HG03064 (cell line): ENCODE results near the gene DUSP18.
"Not testable (repeated sequence)": the region's sequence is repeated elsewhere in the genome, so short reads cannot be mapped to it uniquely, and the experiment has no call there.

Source experiments
- ATAC-seq: cut with Tn5 transposase; IDR thresholded peaks from one replicate; pipeline ENCODE4 v1.9.1; 2021; ENCODE audit warnings: low read depth; ENCODE audit not compliant: unreplicated experiment

The DUSP18 gene

DNA sequence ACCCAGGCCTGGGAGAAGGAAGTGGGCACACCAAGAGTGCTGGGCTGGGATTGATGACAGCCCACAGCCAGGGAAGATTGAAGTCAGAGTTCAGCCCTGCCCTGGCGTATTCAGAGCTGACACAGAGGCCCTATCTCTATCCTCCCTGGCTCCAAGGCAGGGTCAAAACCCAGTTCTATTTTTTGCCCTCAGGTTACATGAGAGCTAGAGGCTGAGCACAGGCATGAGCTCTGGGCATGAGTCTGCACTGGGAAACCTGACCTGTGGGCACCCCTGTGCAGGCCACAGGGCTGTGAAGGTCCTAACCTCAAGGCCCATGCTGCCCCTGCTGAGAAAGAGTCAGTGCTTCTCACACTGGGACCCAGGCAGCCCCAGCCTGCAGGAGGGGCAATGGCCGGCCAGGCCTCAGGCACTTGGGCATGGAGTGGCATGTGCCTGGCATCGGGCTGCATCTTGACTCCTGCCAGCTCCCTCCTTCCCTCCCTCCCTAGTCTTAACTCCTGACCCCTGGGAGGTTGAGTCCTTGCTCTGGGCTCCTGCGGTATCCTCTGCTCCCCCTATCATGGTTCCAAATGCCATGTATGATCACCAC is 26.7 kb downstream of the DUSP18 start:
- no peak for ATAC-seq

DNA sequence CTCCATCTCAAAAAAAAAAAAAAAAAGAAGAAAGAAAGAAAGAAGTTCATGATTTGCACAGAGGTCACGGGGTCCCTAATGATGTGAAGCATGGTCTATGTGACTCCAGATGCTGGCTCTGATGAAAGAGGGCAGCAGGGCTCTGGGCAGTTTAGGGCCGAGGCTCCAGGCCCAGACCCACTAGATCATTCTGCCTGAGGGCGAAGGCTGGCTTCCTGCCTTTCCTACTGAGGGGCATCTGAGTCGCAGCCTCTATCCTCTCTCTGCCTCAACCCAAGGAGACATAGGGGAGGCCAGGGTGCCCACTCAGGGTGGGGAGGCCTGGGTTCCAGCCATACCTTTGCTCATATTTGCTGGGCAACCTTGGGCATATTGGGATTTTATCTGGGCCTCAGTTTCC is 27.3 kb downstream of the DUSP18 start:
- no peak for ATAC-seq

DNA sequence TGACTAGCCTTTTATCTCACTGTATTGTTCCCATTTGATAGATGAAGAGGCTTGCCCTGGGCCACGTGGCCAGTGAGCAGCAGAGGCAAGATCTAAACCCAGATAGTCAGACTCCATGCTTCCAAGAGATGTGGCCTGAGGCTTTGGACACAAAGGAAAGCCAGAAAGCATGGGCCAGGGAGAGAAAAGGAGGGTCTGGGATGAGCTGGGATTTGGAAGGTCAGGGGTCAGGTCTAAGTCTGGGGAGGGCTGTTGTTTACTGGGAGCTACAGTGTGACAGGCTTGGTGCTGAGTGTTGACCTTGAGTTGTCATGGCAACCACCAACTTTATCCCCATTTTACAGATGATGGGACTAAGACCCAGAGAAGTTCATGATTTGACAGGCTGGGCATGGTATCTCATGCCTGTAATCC is 30.0 kb downstream of the DUSP18 start:
- no peak for ATAC-seq

DNA sequence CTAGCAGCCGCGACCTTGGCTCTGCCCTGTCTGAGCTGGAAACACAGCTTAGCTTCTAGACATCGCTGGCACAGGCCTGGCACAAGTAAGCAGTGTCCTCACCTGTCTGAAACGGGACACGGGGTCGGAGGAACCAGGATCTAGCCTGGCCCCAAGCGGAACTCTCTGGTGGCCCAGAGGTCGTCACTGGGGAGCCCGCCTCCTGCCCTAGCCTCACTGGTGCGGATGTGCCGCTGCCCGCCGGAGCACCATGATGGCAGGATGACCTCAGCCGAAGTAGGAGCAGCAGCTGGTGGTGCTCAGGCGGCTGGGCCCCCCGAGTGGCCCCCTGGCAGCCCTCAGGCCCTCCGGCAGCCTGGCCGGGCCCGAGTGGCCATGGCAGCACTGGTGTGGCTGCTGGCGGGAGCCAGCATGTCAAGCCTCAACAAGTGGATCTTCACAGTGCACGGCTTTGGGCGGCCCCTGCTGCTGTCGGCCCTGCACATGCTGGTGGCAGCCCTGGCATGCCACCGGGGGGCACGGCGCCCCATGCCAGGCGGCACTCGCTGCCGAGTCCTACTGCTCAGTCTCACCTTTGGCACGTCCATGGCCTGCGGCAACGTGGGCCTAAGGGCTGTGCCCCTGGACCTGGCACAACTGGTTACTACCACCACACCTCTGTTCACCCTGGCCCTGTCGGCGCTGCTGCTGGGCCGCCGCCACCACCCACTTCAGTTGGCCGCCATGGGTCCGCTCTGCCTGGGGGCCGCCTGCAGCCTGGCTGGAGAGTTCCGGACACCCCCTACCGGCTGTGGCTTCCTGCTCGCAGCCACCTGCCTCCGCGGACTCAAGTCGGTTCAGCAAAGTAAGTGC is 31.2 kb downstream of the DUSP18 start:
- ATAC-seq, result no peak

DNA sequence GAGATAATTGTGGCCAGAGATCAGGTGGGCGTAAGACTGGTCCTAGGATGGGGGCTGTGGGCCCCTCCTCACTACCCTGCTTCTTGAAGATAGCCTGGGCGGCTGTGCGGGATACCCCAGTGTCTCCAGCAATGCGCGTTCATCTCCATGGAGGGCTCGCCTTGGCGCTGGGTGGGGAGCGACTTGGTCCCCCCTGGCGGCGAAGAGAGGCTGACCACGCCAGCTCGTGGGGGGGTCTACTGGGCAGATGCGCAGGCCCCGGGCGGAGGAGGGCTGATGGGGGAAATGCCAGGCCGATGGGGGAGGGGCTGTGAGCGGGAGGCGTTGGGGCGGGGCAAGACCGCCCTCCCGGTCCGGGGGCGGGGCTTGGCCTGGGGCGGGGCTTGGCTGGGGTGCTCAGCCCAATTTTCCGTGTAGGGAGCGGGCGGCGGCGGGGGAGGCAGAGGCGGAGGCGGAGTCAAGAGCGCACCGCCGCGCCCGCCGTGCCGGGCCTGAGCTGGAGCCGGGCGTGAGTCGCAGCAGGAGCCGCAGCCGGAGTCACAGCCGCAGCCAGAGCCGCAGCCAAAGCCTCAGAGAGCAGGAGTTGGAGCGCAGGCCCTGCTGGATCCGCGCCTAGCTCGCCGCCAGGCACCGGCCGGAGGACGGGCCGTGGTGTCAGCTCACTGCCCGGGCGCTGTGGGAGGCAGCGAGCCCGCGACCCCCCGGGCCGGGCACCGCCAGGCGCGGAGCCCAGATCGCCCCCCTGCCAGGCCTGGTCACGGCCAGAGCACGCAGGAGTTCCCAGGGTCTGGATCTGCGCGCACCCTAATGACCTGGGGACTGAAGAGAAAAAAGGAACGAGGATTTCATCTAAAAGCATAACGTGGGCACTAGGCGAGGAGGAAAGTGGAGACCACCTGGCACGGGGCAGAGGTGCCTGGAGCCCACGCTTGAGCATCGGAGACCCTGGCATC is 32.1 kb downstream of the DUSP18 start, which contains the start of gene SLC35E4:
Gene SLC35E4, plus strand, starts transcription at position 509 of the 953 bp plus-strand sequence. CDS start 670 bp downstream, outside the sequence.
- peak; percentile 43 for ATAC-seq

DNA sequence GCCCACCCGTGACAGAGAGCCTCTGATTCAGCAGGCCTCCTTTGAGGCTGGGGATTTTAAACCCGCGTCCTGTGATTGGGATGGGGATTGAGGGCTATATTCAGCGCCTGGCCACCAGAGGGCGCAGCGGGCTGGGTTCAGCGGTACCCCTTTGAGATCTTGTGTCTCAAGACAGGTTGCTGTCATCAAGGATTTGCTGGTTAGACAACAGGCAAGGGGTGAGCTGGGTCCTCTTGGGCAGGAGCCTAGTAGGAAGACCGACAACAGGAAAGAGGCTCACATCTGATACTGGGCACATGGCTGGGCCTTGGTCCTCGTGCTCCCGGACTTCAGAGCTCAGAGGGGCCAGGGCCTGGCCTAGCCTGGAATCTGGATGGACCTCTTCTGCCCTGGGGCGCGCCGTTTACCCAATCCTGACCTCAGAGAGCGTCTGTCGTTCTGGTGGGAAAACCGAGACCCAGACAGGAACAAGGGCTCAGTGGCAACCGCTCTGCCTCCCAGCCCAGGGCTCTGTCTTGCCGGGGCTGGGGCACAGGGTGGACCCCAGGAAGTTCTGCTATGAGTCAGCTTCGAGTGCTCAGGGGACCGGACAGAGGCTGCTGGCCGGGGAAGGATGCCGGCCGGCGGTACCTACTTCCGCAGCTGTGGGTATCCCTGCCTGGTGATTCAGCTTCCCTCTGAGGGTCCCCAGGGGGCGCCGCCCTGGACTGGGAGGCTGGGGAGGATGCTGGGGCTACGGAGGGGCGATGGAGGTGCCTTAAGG is 33.0 kb downstream of the DUSP18 start:
- peak; percentile 67 for ATAC-seq

DNA sequence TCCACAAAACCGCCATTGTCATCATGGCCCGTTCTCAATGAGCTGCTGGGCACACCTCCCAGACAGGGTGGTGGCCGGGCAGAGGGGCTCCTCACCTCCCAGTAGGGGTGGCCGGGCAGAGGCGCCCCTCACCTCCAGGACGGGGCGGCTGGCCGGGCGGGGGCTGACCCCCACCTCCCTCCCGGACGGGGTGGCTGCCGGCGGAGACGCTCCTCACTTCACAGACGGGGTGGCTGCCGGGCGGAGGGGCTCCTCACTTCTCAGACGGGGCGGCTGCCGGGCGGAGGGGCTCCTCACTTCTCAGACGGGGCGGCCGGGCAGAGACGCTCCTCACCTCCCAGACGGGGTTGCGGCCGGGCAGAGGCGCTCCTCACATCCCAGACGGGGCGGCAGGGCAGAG is 36.2 kb downstream of the DUSP18 start:
- not testable (repeated sequence) for ATAC-seq

DNA sequence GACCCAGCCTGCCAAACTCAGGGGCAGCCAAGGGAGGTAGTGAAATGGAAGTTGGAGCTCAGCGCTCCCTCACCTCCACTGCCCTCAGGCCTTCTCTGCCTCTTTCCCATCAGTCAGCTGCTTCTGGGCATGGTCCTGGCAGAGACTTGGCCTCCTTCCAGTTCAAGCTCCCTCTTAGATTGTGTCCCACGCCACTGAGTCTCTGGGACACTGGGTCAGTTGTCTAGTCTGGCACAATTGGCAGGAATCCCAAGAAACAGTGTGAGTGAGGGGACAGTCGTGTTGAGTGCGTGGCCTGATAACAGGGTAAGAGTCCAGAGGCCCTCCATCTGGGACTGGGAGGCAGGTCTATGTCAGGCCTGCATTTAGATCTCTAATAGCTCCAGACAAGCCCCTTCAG is 39.2 kb downstream of the DUSP18 start:
- no peak for ATAC-seq

DNA sequence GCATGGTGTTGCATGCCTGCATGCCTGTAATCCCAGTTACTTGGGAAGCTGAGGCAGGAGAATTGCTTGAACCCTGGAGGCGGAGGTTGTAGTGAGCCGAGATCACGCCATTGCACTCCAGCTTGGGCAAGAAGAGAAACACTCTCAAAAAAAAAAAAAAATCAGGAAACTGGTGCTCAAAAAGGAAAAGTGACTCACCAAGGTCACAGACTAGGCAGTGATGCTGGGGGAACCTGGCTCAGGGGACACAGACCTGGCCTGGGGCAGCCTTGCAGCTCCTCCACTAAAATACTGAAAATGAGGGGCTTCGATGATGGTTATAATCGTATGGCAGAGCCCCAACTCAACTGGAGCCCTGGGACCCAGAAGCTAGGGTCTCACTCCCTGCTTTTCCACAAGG is 40.2 kb downstream of the DUSP18 start:
- no peak for ATAC-seq

DNA sequence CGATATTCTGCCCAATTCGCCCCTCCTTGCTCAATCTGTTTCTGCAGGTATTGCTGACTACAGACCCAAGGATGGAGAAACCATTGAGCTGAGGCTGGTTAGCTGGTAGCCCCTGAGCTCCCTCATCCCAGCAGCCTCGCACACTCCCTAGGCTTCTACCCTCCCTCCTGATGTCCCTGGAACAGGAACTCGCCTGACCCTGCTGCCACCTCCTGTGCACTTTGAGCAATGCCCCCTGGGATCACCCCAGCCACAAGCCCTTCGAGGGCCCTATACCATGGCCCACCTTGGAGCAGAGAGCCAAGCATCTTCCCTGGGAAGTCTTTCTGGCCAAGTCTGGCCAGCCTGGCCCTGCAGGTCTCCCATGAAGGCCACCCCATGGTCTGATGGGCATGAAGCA is 41.3 kb downstream of the DUSP18 start:
- no peak for ATAC-seq

DNA sequence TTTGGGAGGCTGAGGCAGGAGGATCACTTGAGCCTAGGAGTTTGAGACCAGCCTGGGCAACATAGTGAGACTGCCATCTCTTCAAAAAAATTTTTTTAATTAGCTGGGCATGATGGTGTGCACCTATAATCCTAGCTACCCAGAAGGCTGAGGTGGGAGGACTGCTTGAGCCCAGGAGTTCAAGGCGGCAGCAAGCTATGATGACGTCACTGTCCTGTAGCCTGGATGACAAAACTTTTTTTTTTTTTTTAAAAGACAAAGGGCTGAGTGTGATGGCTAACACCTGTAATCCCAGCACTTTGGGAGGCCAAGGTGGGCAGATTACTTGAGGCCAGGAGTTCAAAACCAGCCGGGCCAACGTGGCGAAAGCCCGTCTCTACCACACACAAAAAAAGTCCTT is 47.8 kb downstream of the DUSP18 start:
- not testable (repeated sequence) for ATAC-seq

DNA sequence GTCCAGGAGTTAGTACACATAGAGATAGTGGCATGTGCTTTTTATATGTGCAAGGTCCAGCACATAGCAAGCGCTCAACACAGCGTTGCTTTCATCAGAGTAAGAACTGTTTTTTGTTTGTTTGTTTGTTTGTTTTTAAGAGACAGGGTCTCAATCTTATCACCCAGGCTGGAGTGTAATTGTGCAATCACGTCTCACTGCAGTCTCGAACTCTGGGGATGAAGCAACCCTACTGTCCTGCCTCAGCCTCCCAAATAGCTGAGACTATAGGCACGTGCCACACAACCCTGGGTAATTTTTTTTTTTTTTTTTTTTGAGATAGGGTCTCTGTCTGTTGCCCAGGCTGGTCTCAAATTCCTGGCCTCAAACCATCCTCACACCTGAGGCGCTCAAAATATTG is 49.9 kb downstream of the DUSP18 start:
- ATAC-seq, result no peak

DNA sequence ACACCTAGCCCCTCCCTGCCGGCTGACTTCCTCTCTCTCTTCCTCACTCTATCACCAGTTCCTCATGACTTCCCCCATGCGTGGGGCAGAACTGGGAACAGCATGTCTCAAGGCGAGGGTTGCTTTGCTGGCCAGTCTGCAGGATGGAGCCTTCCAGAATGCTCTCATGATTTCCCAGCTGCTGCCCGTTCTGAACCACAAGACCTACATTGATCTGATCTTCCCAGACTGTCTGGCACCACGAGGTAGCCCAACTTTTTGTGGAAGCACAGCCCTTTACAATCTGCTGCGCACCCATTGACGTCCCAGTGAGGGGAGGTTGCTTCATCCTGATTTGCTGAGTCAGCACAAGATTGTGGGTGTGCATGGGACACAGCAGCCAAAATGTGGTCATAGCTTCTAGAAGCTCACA is 52.1 kb downstream of the DUSP18 start:
- ATAC-seq, result no peak

DNA sequence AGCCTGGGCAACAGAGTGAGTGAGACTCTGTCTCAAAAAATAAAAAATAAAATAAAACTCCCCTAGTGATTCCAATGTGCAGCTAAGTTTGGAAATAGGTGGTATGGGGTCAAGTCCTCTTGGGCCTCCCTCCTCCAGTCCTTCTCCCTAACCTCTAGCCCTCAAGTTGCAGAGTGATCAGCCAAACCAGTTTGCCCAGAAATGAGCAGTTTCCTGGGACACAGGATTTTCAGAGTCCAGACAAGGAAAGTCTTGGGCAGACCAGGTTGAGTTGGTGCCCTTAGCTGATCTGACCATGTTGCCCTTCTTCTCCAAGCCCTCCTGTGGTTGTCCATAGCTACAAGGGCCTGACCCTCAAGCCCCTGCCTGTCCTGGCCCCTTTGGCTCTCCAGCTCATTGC is 52.8 kb downstream of the DUSP18 start:
- ATAC-seq, result no peak

DNA sequence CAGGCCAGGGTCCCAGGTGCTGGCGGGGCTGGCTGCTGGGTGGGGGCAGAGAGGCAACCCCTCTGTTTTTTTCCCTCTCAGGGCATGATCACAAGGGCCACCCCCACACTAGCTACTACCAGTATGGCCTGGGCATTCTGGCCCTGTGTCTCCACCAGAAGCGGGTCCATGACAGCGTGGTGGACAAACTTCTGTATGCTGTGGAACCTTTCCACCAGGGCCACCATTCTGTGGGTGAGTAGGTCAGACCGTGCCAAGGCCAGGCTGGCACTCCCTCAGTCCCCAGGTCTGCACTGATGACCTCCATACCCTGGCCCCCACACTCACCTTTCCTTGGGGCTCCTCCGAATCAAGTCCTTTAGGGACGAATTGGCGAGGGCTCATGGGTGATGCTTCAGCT is 53.4 kb downstream of the DUSP18 start:
- no peak for ATAC-seq

DNA sequence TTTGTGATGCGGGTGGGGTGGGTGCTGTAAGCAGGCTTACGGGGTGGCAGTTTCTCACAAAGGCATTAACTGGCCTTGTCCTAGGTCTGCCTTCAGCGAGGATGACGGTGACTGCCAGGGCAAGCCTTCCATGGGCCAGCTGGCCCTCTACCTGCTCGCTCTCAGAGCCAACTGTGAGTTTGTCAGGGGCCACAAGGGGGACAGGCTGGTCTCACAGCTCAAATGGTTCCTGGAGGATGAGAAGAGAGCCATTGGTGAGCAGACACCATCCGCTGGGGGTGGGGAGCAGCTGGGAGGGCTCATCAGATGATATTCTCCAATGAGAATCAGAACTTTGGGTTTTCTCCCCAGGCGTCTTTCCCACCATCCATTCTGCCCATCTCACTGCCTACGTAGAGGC is 54.9 kb downstream of the DUSP18 start:
- no peak for ATAC-seq
